ENCODE results near the gene NAALADL2.
"Not testable (repeated sequence)": the region's sequence is repeated elsewhere in the genome, so short reads cannot be mapped to it uniquely, and the experiment has no call there.

NAALADL2 gene

GRCh38 chr3:175335229-175335628 is 476.1 kb downstream of the NAALADL2 start:
- no peak for DNase-seq

DNA sequence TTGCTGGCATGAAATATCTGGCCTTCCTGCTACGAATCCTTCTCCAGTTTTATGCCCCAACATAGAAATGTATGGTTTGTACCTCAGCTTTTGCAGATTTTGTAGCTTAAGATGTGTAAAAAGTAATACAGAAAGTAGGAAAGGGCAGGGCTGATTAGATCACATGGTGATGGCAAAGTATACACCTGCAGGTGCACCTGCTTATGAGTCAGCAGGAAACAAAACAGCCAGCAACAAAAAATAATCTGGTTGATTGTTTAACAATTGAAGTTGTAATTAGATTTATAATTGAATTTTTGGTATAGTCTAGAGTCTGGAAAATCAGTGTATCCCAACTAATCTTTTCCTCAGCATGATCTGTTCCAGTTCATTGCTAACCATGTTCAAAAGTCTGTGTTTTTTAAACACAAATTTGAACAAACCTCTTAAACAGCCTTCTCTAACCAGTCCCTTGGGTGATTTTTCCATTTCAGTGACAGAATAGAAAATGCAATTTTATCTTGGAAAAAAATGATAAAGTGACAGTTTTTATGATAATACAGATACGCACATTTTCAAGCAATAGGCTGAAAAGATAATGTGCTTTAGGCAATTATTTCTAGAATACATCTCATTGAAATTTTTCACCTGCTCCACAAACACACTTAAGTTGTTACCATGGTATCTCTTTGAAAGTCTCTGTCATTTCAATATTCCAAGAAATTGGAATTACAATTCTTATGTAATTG is 477.4 kb downstream of the NAALADL2 start:
- DNase-seq = no peak

GRCh38 chr3:175337631-175338030 is 478.5 kb downstream of the NAALADL2 start:
- no peak for DNase-seq

DNA sequence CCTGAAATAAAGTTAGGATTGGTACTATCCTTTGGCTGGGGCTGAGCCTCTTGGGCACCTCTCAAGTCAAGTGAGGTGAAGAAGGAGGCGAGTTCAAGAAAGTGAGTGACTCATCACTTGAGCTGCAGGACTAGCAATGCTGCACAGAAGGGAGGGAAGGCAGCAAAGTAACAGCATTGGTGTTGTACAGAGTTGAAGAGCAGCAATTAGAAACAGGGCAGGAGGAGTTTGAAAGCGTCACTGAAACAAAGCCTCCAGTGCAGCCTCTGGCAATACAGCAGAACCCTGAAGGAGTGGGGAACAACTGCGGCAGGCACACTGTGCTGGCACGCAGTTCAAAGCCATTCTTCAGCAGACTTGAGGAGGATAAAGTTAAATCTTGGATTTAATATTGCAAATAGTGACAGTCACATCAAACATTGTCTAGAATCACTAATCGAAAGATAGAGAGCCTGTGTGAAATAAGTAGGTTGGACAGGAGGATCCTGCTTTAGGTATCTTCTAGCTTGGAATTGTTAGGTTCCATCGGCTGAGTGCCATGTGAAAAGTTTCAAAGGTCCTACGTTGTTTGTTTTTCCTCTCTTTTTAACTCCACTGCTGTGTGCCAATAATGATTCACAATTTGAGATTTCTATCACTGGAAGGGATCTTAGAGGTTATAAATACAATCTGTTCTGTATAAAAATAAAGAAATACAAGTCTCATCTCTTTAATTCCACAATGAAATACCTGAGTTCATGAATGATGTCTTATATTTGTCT is 479.8 kb downstream of the NAALADL2 start:
- no peak for DNase-seq

DNA sequence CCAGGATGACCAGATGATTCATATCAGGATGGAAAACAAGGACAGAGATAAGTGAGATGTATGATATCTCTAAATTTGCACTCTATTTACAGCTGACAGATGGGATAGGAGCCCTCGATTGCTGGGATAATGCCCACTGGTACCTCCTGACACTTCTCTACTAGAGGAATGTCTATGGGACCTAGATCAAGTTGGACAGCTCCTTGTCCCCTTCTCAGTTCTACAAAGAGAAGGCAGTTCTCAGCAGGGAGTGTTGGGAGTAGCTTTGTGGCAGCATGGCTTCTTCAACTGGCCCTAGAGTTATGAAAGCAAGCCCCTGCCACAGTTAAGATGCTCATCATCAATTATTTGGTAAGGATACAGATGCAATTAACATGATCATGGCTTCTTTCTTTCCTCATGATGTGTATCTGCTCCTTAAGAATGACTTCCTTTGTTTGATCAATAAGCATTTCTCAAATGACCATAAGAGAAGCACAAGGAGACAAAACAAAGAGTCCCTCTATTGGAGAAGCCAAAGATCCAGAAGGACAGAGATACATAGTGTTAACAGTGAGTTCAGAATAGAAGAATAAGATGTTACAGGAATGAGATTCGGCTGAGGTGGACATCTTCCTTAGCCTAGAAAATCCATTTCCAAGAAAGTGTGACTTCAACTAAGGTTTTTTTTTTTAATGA is 481.3 kb downstream of the NAALADL2 start:
- no peak for DNase-seq

DNA sequence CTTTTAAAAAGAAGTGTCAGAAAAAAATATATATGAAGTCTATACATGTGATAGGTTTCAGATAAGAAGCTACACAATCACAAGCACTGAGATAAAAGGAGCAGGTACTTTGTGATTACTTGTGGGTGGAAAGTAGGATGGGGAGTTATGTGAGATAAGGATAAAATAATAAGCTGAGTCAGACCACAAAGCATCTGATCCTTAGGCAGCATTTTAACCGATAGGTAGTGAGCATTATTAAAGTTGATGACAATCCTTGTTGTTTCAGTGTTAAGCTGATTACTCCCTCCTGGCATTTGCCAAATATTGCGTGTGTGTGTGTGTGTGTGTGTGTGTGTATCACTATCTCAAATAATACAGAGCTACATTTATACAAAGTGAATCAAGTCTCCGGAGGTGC is 483.1 kb downstream of the NAALADL2 start:
- DNase-seq = no peak

DNA sequence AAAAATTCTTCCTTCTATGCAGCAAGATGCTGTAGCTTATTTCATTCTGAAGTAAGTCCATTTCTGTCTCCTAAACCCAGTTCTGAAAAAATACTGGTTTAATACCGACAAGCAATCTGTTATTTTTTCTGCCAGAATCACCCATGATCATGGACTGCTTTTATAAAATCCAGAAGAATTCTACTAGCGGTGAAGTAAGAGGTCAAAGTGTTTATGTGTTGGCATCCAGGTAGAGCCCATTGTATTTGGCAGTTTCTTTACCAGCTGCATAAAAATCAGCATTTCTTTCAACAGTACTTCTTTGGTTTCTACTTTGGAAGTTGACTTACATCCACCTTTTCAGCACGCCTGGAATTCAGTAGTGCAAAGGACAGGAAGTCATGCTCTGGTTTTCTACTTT is 484.8 kb downstream of the NAALADL2 start:
- DNase-seq = no peak

GRCh38 chr3:175346573-175347356 is 487.6 kb downstream of the NAALADL2 start:
- DNase-seq = no peak

GRCh38 chr3:175349168-175349567 is 490.0 kb downstream of the NAALADL2 start:
- DNase-seq = no peak

GRCh38 chr3:175355801-175356335 is 496.7 kb downstream of the NAALADL2 start:
- DNase-seq = no peak

DNA sequence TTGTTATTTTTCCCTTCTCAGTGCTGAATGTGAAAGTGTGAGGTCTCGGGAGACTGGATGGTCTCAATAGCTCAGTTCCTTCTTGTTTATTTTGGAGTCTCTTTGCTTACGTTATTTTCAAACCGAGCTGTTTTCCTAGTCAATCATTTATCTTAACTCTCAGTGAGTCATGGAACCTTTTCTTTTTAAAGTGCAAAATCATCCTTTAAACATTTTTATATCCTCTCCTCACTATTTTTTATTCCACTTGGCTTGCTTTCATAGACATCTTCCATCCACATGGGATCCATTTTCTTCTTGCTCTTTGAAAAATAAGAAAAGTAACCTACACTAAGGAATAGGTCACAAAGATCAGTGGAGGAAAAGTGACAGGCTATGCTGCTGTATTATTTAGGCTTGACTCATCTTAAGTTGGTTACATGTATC is 497.8 kb downstream of the NAALADL2 start:
- DNase-seq = no peak

- no peak for DNase-seq
Observed at GRCh38 chr3:175357758-175358157, 498.6 kb downstream of the NAALADL2 start.

DNA sequence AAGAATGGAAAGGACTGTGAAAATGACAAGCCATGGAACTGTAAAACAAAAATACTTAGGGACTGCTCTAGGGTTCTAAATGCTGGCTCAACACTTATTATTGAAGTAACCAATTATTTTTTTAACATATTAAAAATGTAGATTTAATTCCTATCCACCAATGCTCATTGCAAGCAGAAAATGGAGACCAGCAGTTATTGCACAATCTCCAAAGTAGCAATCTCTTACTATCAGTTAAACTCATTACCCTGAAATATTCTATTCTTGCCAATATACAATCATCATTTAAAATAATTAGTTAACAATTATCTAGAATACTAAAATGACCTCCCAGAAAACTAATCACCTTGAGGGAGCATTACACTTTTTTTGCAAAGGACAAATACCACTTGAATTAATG is 499.8 kb downstream of the NAALADL2 start:
- no peak for DNase-seq

DNA sequence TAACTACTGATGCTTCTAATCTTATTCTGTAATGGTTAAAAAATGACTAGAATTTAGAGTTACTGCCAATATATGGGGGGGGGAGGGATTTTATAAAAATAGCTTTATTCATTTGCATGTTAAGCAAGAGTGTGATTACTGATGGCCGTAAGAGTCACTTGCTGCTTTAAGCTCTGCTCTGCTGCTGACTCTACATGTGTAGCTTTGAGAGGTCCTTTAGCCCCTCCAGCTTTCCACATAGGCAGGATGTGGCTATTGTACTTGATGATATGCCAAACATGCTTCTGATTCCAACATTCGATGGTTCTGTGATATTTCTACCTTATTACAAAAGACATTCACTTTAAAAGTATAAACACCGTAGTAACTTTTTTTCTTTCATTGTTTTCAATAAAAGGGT is 511.3 kb downstream of the NAALADL2 start:
- not testable (repeated sequence) for DNase-seq

DNA sequence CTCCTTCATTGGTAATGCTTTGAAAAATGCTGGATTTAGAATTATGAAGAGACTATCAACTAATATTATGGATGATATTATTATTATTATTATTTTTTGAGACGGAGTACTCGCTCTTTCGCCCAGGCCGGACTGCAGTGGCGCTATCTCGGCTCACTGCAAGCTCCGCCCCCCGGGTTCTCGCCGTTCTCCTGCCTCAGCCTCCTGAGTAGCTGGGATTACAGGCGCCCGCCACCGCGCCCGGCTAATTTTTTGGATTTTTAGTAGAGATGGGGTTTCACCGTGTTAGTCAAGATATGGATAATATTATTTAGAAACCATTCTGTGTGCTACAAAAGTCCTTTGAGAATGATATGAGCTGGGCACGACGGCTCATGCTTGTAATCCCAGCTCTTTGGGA is 512.1 kb downstream of the NAALADL2 start:
- DNase-seq = not testable (repeated sequence)

- DNase-seq = no peak
Observed at GRCh38 chr3:175374705-175375104, 515.6 kb downstream of the NAALADL2 start.

GRCh38 chr3:175378348-175378747 is 519.2 kb downstream of the NAALADL2 start:
- DNase-seq = no peak

GRCh38 chr3:175381685-175382084 is 522.6 kb downstream of the NAALADL2 start:
- DNase-seq = no peak

DNA sequence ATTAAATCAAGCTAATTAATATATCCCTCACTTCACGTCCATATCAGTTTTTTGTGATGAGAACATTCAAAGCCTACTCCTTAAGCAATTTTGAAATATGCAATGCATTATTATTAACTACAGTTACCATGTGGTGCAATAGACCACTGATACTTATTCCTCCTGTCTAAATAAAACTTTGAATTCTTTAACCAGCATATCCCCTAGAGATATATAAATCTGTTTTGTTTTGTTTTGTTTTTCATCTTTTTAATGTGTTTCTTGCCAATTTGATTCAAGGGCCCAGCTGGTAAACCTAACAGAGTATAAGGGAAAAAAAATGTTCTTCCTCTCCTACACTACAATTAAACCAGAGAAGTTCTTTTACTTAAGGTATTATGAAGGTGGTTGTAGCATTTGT is 524.2 kb downstream of the NAALADL2 start:
- DNase-seq = no peak

DNA sequence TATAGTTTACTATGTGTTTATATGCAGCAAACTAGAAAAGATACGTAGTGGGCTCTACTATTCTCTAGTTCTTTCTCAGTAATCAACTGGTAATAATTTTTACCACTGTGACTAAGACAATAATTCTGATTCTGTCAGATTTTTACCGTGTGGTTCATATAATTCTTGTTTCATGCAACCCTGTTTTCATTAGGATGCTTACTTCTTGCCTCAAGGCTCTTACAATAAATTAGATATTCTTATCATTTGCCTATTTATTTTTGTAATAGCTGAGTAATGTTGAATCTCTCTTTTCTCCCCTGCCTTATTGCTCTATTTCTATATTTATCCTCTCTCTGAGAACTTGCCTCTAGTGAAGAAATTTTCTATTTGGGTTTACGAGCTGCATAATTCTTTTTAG is 524.7 kb downstream of the NAALADL2 start:
- no peak for DNase-seq

DNA sequence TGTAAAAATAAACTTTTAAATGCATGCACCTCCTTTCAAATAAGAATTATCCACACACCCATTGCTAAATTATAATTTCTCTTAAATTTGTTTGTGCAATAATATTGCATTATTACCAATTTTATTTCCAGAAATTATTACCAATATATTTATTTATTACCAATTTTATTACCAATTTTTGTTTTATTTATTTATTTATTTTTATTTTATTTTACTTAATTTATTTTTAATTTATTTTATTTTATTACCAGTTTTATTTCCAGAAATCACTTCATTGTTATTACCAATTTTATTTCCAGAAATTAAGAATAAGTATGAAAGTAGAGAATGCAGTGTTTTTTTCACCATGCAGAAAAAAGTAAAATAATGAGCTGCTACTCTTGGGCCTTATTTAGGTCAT is 525.4 kb downstream of the NAALADL2 start:
- no peak for DNase-seq

- DNase-seq = no peak
Observed at GRCh38 chr3:175386630-175387029, 527.5 kb downstream of the NAALADL2 start.

GRCh38 chr3:175389560-175389959 is 530.4 kb downstream of the NAALADL2 start:
- no peak for DNase-seq
